GM15510 (cell line): ENCODE results near the gene DOK6.

Experiments used
- POLR2A ChIP-seq: IDR thresholded peaks from 3 replicates; pipeline ENCODE4 v1.6.1; 2011; ENCODE audit warnings: borderline replicate concordance; ENCODE audit not compliant: insufficient read length; ENCODE audit errors: extremely low read depth

Gene DOK6

GRCh38 chr18:69878213-69878933, 477.7 kb downstream of the DOK6 start:
- TF ChIP-seq POLR2A, result no peak

- TF ChIP-seq POLR2A, result no peak
These were observed 479.4 kb downstream of the DOK6 start for GRCh38 chr18:69880083-69880482.

GRCh38 chr18:69882965-69883668, 482.4 kb downstream of the DOK6 start:
- no peak for TF ChIP-seq POLR2A

DNA sequence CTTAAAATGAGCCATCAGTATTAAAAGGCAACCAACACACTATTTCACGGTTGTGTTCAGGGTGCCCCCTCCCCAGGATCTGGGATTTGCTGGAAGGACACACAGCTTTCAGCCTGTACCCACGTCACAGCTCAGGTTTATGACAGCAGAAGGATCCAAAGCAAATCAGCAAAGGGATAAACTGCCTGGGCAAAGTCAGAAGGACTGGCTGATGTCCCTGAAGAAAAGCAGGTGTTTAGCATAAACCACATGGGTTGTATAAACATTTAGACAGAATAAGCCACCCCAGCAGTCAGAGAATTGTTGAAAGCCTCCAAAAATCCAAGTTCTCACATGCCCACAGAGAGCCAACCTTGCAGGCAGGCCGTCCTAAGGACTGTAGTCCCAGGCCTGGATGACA, 483.1 kb downstream of the DOK6 start:
- no peak for TF ChIP-seq POLR2A

GRCh38 chr18:69885355-69885754, 484.7 kb downstream of the DOK6 start:
- TF ChIP-seq POLR2A, result no peak

DNA sequence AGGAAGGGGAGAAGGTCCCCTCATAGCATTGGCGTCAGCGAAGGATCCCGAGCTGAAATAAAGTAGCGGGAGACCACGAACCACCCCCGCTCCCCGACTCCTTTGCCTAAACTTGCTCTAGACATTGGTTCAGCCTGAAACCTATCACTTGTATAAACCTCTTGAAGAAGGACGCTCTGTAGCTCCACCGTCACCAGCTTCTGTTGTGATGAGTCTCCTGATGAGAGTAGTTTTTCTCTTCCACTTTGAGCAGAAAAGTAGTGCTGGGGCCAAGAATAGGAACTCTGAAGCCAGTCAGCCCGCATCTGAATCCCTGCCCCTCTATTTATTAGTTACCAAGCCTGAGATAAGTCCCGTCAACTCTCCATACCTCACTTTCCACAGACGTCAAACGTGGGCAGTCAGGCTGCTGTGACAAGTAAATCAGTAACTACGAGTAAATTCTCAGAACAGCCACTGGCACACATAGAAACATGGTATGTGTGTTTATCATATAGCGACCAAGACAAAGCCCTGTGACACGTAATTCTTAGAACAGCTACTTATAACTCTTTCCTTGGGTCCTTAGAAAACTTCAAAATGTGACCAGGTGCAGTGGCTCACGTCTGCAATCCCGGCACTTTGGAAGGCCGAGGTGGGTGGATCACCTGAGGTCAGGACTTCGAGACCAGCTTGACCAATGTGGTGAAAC, 485.3 kb downstream of the DOK6 start:
- no peak for TF ChIP-seq POLR2A

DNA sequence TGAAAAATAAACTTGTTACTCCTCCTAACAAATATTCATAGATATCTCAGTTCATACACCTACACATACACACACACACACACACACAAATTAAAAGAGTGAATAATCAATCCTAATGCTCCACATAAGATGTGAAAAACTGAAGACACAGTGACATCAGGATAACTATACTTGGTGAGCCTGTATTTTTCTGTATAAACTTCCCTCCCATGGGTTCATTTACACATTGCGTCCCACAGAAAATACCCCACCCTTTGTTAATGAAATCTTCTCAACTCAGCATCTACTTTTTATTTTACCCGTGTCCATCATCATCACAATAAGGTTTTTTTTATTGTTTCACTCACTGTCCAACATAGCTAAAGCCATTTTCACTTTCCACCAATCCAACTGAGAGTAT, 486.6 kb downstream of the DOK6 start:
- no peak for TF ChIP-seq POLR2A

GRCh38 chr18:69889009-69889408, 488.3 kb downstream of the DOK6 start:
- TF ChIP-seq POLR2A, result no peak

- TF ChIP-seq POLR2A, result no peak
These were observed 489.9 kb downstream of the DOK6 start for GRCh38 chr18:69890558-69890957.

- no peak for TF ChIP-seq POLR2A
These were observed 493.8 kb downstream of the DOK6 start for GRCh38 chr18:69894467-69894866.

GRCh38 chr18:69895066-69896047, 494.7 kb downstream of the DOK6 start:
- TF ChIP-seq POLR2A, result no peak

DNA sequence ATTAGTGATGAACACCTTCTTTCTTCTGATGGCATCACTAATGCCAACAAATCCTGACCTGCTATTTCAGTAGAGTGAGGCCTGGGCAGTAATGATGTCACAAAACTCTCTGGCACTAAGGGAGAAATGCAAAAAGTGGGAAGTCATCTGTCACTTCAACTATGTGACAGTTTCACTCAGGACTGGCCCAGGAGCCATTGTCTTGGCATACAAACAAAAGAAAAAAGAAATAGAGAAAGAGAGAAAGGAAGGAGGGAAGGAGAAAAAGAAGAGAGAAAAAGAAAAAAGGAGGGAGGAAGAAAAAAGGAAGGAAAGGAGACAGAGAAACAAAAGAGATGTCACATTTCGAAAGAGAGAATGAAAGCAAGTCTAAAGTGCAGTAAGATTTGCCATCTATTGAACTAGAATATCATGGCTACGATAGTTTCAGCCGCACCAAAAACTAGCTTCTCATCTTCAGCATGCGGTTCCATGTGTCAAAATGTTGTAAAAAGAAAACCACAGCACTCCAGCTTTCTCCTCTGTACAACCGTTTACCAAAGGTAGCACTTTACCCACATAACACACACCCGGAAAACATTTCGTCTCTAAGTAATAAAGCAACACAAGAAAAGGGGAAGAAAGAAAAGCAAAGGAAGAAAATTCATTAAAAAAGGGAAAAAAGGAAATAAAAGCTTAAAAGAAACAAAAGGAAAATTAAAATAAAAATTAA, 496.9 kb downstream of the DOK6 start:
- TF ChIP-seq POLR2A, result no peak

GRCh38 chr18:69898241-69898861, 497.7 kb downstream of the DOK6 start:
- no peak for TF ChIP-seq POLR2A
